H7 (cell line): Measurements from ENCODE around the gene IFITM5. TPM values are rescaled to one million over a fixed set of nuclear protein-coding genes. Genes with fewer than 3 reads are reported as not detected.
A peak's percentile ranks its signal among the peaks of the same experiment; 100 is the strongest.
"Not testable (repeated sequence)": the region's sequence is repeated elsewhere in the genome, so short reads cannot be mapped to it uniquely, and the experiment has no call there.

Experiments used
- DNase-seq: peaks from one replicate; pipeline ENCODE4 v3.0.0; 2012
- H3K27me3 ChIP-seq: 2 replicates; pipeline ENCODE4 v1.6.0; 2011; ENCODE audit warnings: mild to moderate bottlenecking, low read length; ENCODE audit not compliant: control insufficient read depth, insufficient read depth
- H3K36me3 ChIP-seq: replicated peaks from 2 replicates; pipeline ENCODE4 v1.5.1; 2011; ENCODE audit warnings: low read length; ENCODE audit not compliant: control insufficient read depth, insufficient read depth
- H3K4me3 ChIP-seq: 2 replicates; pipeline ENCODE4 v1.5.1; 2011; ENCODE audit warnings: low read depth, mild to moderate bottlenecking, control low read depth, low read length, moderate library complexity; ENCODE audit not compliant: insufficient read depth
- total RNA-seq: library from RNA; depleted of rRNA; stranded (reverse); fragments of >200 nt; shearing (Covaris generic); gene quantifications from 2 replicates; pipeline ENCODE4 v1.2.3, GENCODE V29; 2014

The IFITM5 gene
- total RNA-seq, 1 experiment from 2014 or later = not detected

GRCh38 chr11:279966-280705 is 19.2 kb downstream of the IFITM5 start:
- peak; percentile 65 for DNase-seq
- no peaks in the 10 kb centered on the region for H3K36me3 ChIP-seq
- H3K4me3 ChIP-seq = no peak overlapping the region
- no peaks in the 10 kb centered on the region; the same call in 1 of the 2 replicates for H3K27me3 ChIP-seq

- peak; percentile 70 for DNase-seq
- Histone ChIP-seq H3K27me3 (no peaks in the 10 kb centered on the region; the same call in 1 of the 2 replicates), H3K4me3 (no peak overlapping the region), H3K36me3 (no peaks in the 10 kb centered on the region)
Observed at GRCh38 chr11:279040-279965, 20.0 kb downstream of the IFITM5 start.

- H3K27me3 ChIP-seq = no peaks in the 10 kb centered on the region; the same call in 1 of the 2 replicates
- no peaks in the 10 kb centered on the region for H3K36me3 ChIP-seq
- peak; percentile 52 for DNase-seq
- H3K4me3 ChIP-seq = no peak within 1 kb of the TSS
Observed at GRCh38 chr11:278001-278951, 21.1 kb downstream of the IFITM5 start, which contains the start of gene NLRP6. NLRP6 (plus strand) TSS chr11:278407; CDS start chr11:278570, 163 bp downstream.

GRCh38 chr11:276219-276618 is 23.1 kb downstream of the IFITM5 start:
- H3K4me3 ChIP-seq = no peak overlapping the region
- no peaks in the 10 kb centered on the region; the same call in 1 of the 2 replicates for H3K27me3 ChIP-seq
- no peak for DNase-seq
- no peaks in the 10 kb centered on the region for H3K36me3 ChIP-seq

GRCh38 chr11:272931-273198 is 26.5 kb downstream of the IFITM5 start:
- Histone ChIP-seq H3K36me3 (no peaks in the 10 kb centered on the region), H3K27me3 (no peaks in the 10 kb centered on the region), H3K4me3 (no peak overlapping the region)
- DNase-seq = peak; percentile 14

GRCh38 chr11:272195-272930 is 27.0 kb downstream of the IFITM5 start:
- Histone ChIP-seq H3K4me3 (no peak overlapping the region), H3K27me3 (no peaks in the 10 kb centered on the region), H3K36me3 (no peaks in the 10 kb centered on the region)
- peak; percentile 10 for DNase-seq

- H3K4me3 ChIP-seq = no peak overlapping the region
- H3K27me3 ChIP-seq = no peaks in the 10 kb centered on the region
- H3K36me3 ChIP-seq = no peaks in the 10 kb centered on the region
- peak; percentile 47 for DNase-seq
Observed at GRCh38 chr11:271319-271715, 28.0 kb downstream of the IFITM5 start.

- no peak overlapping the region for H3K4me3 ChIP-seq
- H3K36me3 ChIP-seq = no peaks in the 10 kb centered on the region
- no peaks in the 10 kb centered on the region for H3K27me3 ChIP-seq
- peak; percentile 52 for DNase-seq
Observed at GRCh38 chr11:270451-271318, 28.6 kb downstream of the IFITM5 start.

- no peaks in the 10 kb centered on the region for H3K27me3 ChIP-seq
- no peaks in the 10 kb centered on the region for H3K36me3 ChIP-seq
- DNase-seq = peak; percentile 64
- 0 out of 2 replicates have a peak overlapping the region, but pooled peaks have one; percentile 8 for H3K4me3 ChIP-seq
Observed at GRCh38 chr11:269146-269890, 30.0 kb downstream of the IFITM5 start.

- not testable (repeated sequence) for H3K36me3 ChIP-seq, H3K27me3 ChIP-seq
- H3K4me3 ChIP-seq = 0 out of 2 replicates have a peak overlapping the region, but pooled peaks have one; percentile 0
- peak; percentile 79 for DNase-seq
Observed at GRCh38 chr11:268716-269145, 30.6 kb downstream of the IFITM5 start.

GRCh38 chr11:267491-267994 is 31.8 kb downstream of the IFITM5 start:
- Histone ChIP-seq H3K36me3 (no peaks in the 10 kb centered on the region), H3K4me3 (peak overlapping the region; percentile 38), H3K27me3 (no peaks in the 10 kb centered on the region)
- peak; percentile 83 for DNase-seq
